Activated CD4-positive, alpha-beta memory T cell treated with anti-CD3 and anti-CD28 coated beads, Interleukin-2, amount 10 ng/mL, durations not matched to agents 7 days and 5 days (primary cell): ENCODE data around the gene MPP2. TPM values are rescaled to one million over a fixed set of nuclear protein-coding genes. Genes with fewer than 3 reads are reported as not detected.

Experiments
- CTCF ChIA-PET: fragments of 350-600 bp; sonication (Branson Sonifier 250); formaldehyde crosslinking; loops from one replicate; lab custom pipeline; 2021; ENCODE audit warnings: antibody characterized with exemption, inconsistent platforms; lab: Charles Lee
- POLR2A ChIA-PET: fragments of 350-600 bp; sonication (Branson Sonifier 250); formaldehyde crosslinking; loops from one replicate; lab custom pipeline; 2021; ENCODE audit warnings: antibody characterized with exemption; lab: Charles Lee
- DNase-seq: peaks from one replicate; pipeline ENCODE4 v3.0.0-alpha.2; 2020
- H3K27ac Mint-ChIP-seq: one replicate; pipeline ENCODE4 v1.8.0; 2021; ENCODE audit warnings: mild to moderate bottlenecking, mixed read lengths
- H3K27me3 Mint-ChIP-seq: one replicate; pipeline ENCODE4 v1.8.0; 2021; ENCODE audit warnings: mixed read lengths
- H3K36me3 Mint-ChIP-seq: one replicate; pipeline ENCODE4 v1.8.0; 2021; ENCODE audit warnings: low read depth, mixed read lengths
- H3K4me1 Mint-ChIP-seq: one replicate; pipeline ENCODE4 v1.8.0; 2021; ENCODE audit warnings: mixed read lengths
- H3K4me3 Mint-ChIP-seq: one replicate; pipeline ENCODE4 v1.8.0; 2021; ENCODE audit warnings: mild to moderate bottlenecking, mixed read lengths
- H3K9me3 Mint-ChIP-seq: one replicate; pipeline ENCODE4 v1.8.0; 2021; ENCODE audit warnings: mixed read lengths
- total RNA-seq, 2 experiments: library from RNA; stranded (reverse); gene quantifications; one replicate each; pipeline ENCODE4 v1.2.3, GENCODE V29; 2021

Gene MPP2
- total RNA-seq, 2 experiments from 2014 or later: 0.48 to 0.65 TPM

GRCh38 chr17:43909537-43910231 is 2.3 kb upstream of the MPP2 start:
- Mint-ChIP-seq H3K27me3 (peaks cover 45% of the 10 kb centered on the region), H3K27ac (no peak overlapping the region), H3K4me3 (no peak overlapping the region), H3K36me3 (no peaks in the 10 kb centered on the region), H3K9me3 (no peaks in the 10 kb centered on the region), H3K4me1 (peaks cover 9% of the 10 kb centered on the region)
- CTCF ChIA-PET: interaction anchor here (0.6 to 4.5 kb wide), 19 partner anchors 8 to 231 kb away, joined by 3 to 25 read pairs (median 4); partner anchors contain the start of gene PPY
- no peak for DNase-seq
- POLR2A ChIA-PET: interaction anchor here (1.0 kb wide), 1 partner anchor 10 kb away, joined by 4 read pairs; no protein-coding TSS in a partner anchor

- peak; percentile 43 for DNase-seq
- Mint-ChIP-seq H3K27me3 (peaks cover 56% of the 10 kb centered on the region), H3K36me3 (no peaks in the 10 kb centered on the region), H3K4me1 (peaks cover 9% of the 10 kb centered on the region), H3K27ac (no peak overlapping the region), H3K9me3 (no peaks in the 10 kb centered on the region), H3K4me3 (no peak overlapping the region)
- ChIA-PET POLR2A (interaction anchor here (1.0 kb wide), 1 partner anchor 97 kb away, joined by 4 read pairs; the partner anchor contains the start of gene NAGS), CTCF (interaction anchor here (1.1 to 4.5 kb wide), 5 partner anchors 9 to 135 kb away, joined by 3 to 25 read pairs (median 4); partner anchors contain the start of gene PPY)
Observed at GRCh38 chr17:43907998-43908721, 824 bp upstream of the MPP2 start.

GRCh38 chr17:43906951-43907424 is 348 bp downstream of the MPP2 start:
- POLR2A ChIA-PET: interaction anchor here (0.6 kb wide), 1 partner anchor 102 kb away, joined by 3 read pairs; no protein-coding TSS in a partner anchor
- no peaks in the 10 kb centered on the region for H3K36me3 Mint-ChIP-seq
- no peak overlapping the region for H3K27ac Mint-ChIP-seq
- H3K27me3 Mint-ChIP-seq: peaks cover 56% of the 10 kb centered on the region
- H3K9me3 Mint-ChIP-seq: no peaks in the 10 kb centered on the region
- no peak overlapping the region for H3K4me3 Mint-ChIP-seq
- no peak for DNase-seq
- CTCF ChIA-PET: interaction anchor here (1.4 to 4.5 kb wide), 2 partner anchors 36 to 136 kb away, joined by 4 to 25 read pairs; partner anchors contain the start of gene PPY
- H3K4me1 Mint-ChIP-seq: peaks cover 9% of the 10 kb centered on the region

GRCh38 chr17:43905985-43906852 is 1.1 kb downstream of the MPP2 start:
- H3K4me1 Mint-ChIP-seq: peaks cover 10% of the 10 kb centered on the region
- POLR2A ChIA-PET: no interaction called here
- no peak overlapping the region for H3K4me3 Mint-ChIP-seq
- H3K36me3 Mint-ChIP-seq: no peaks in the 10 kb centered on the region
- no peaks in the 10 kb centered on the region for H3K9me3 Mint-ChIP-seq
- no peak for DNase-seq
- CTCF ChIA-PET: interaction anchor here (4.5 kb wide), 1 partner anchor 37 kb away, joined by 25 read pairs; the partner anchor contains the start of gene PPY
- no peak overlapping the region for H3K27ac Mint-ChIP-seq
- H3K27me3 Mint-ChIP-seq: peaks cover 61% of the 10 kb centered on the region

GRCh38 chr17:43905400-43905984 is 1.8 kb downstream of the MPP2 start:
- H3K27me3 Mint-ChIP-seq: peaks cover 63% of the 10 kb centered on the region
- H3K9me3 Mint-ChIP-seq: no peaks in the 10 kb centered on the region
- no peak overlapping the region for H3K27ac Mint-ChIP-seq
- H3K4me3 Mint-ChIP-seq: no peak overlapping the region
- CTCF ChIA-PET: no interaction called here
- H3K36me3 Mint-ChIP-seq: no peaks in the 10 kb centered on the region
- DNase-seq: no peak
- POLR2A ChIA-PET: no interaction called here
- peaks cover 17% of the 10 kb centered on the region for H3K4me1 Mint-ChIP-seq

- ChIA-PET CTCF (interaction anchor here (0.8 to 0.9 kb wide), 2 partner anchors 8 to 21 kb away, joined by 3 to 6 read pairs; no protein-coding TSS in a partner anchor), POLR2A (no interaction called here)
- no peaks in the 10 kb centered on the region for H3K9me3 Mint-ChIP-seq
Observed at GRCh38 chr17:43901861-43902589, 5.3 kb downstream of the MPP2 start.

GRCh38 chr17:43900858-43901754 is 6.2 kb downstream of the MPP2 start:
- DNase-seq: no peak
- no peak overlapping the region for H3K27ac Mint-ChIP-seq
- CTCF ChIA-PET: interaction anchor here (0.9 to 3.9 kb wide), 2 partner anchors 9 to 22 kb away, joined by 6 to 16 read pairs; no protein-coding TSS in a partner anchor
- H3K36me3 Mint-ChIP-seq: no peaks in the 10 kb centered on the region
- peak overlapping the region; percentile 66 for H3K4me3 Mint-ChIP-seq
- H3K27me3 Mint-ChIP-seq: peaks cover 42% of the 10 kb centered on the region
- POLR2A ChIA-PET: no interaction called here
- peaks cover 13% of the 10 kb centered on the region for H3K4me1 Mint-ChIP-seq
- no peaks in the 10 kb centered on the region for H3K9me3 Mint-ChIP-seq

More at GRCh38 chr17:43901861-43902589, 5.3 kb downstream of the MPP2 start:
- peaks cover 43% of the 10 kb centered on the region for H3K27me3 Mint-ChIP-seq
- no peak for DNase-seq
- H3K27ac Mint-ChIP-seq: no peak overlapping the region
- H3K36me3 Mint-ChIP-seq: no peaks in the 10 kb centered on the region
- peaks cover 19% of the 10 kb centered on the region for H3K4me1 Mint-ChIP-seq
- no peak overlapping the region for H3K4me3 Mint-ChIP-seq

- H3K27ac Mint-ChIP-seq: no peak overlapping the region
- DNase-seq: peak; percentile 86
- ChIA-PET CTCF (interaction anchor here (1.9 to 3.9 kb wide), 2 partner anchors 10 to 21 kb away, joined by 9 to 16 read pairs; no protein-coding TSS in a partner anchor), POLR2A (interaction anchor here (1.0 kb wide), 1 partner anchor 10 kb away, joined by 4 read pairs; no protein-coding TSS in a partner anchor)
- peak overlapping the region; percentile 66 for H3K4me3 Mint-ChIP-seq
- no peaks in the 10 kb centered on the region for H3K9me3 Mint-ChIP-seq
- peaks cover 13% of the 10 kb centered on the region for H3K4me1 Mint-ChIP-seq
- no peaks in the 10 kb centered on the region for H3K36me3 Mint-ChIP-seq
- H3K27me3 Mint-ChIP-seq: peaks cover 40% of the 10 kb centered on the region
Observed at GRCh38 chr17:43900183-43900857, 7.0 kb downstream of the MPP2 start.

GRCh38 chr17:43898446-43898845 is 8.9 kb downstream of the MPP2 start:
- ChIA-PET CTCF (interaction anchor here (0.9 to 3.9 kb wide), 5 partner anchors 10 to 504 kb away, joined by 3 to 16 read pairs (median 4); no protein-coding TSS in a partner anchor), POLR2A (interaction anchor here (0.6 kb wide), 1 partner anchor 39 kb away, joined by 3 read pairs; no protein-coding TSS in a partner anchor)
- H3K36me3 Mint-ChIP-seq: no peaks in the 10 kb centered on the region
- no peak overlapping the region for H3K27ac Mint-ChIP-seq
- no peak overlapping the region for H3K4me3 Mint-ChIP-seq
- H3K9me3 Mint-ChIP-seq: no peaks in the 10 kb centered on the region
- no peak for DNase-seq
- peaks cover 26% of the 10 kb centered on the region for H3K27me3 Mint-ChIP-seq
- peaks cover 13% of the 10 kb centered on the region for H3K4me1 Mint-ChIP-seq

- ChIA-PET CTCF (interaction anchor here (0.6 to 3.9 kb wide), 2 partner anchors 18 to 320 kb away, joined by 3 to 16 read pairs; no protein-coding TSS in a partner anchor), POLR2A (no interaction called here)
- Mint-ChIP-seq H3K4me1 (peaks cover 13% of the 10 kb centered on the region), H3K36me3 (no peaks in the 10 kb centered on the region), H3K9me3 (no peaks in the 10 kb centered on the region), H3K27ac (no peak overlapping the region), H3K27me3 (peaks cover 26% of the 10 kb centered on the region), H3K4me3 (no peak overlapping the region)
- DNase-seq: no peak
Observed at GRCh38 chr17:43897831-43898230, 9.5 kb downstream of the MPP2 start.
